Common myeloid progenitor, CD34-positive (primary cell): ENCODE data around the gene OR5D13. TPM values are rescaled to one million over a fixed set of nuclear protein-coding genes. Genes with fewer than 3 reads are reported as not detected.

ENCODE experiments used
- CTCF ChIA-PET: fragments of 350-600 bp; sonication (Branson Sonifier 250); formaldehyde crosslinking; loops from one replicate; lab custom pipeline; 2021; ENCODE audit warnings: antibody characterized with exemption; lab: Charles Lee
- POLR2A ChIA-PET: fragments of 350-600 bp; sonication (Branson Sonifier 250); formaldehyde crosslinking; loops from one replicate; lab custom pipeline; 2021; ENCODE audit warnings: antibody characterized with exemption; lab: Charles Lee
- DNase-seq, 3 donors: peaks; one replicate each; pipeline versions ENCODE4 v3.0.0 to v3.0.0-alpha.2; 2013
- H3K27ac ChIP-seq, 2 experiments: 1 replicate in 1 of 2; 2 replicates in 1 of 2; pipeline ENCODE4 v1.7.0; 2013; ENCODE audit warnings: inconsistent platforms in 2 of 2, low read length in 2 of 2, mild to moderate bottlenecking in 2 of 2, low read depth in 1 of 2, moderate library complexity in 1 of 2; ENCODE audit not compliant: severe bottlenecking in 2 of 2, insufficient read depth in 1 of 2, poor library complexity in 1 of 2
- H3K27me3 ChIP-seq, 5 experiments: replicated peaks in 2 of 5; 1 replicate in 3 of 5; 2 replicates in 2 of 5; pipeline versions ENCODE4 v1.6.1 to v1.7.0; 2013; ENCODE audit warnings: low read length in 4 of 5, mild to moderate bottlenecking in 2 of 5, moderate library complexity in 2 of 5, inconsistent platforms in 1 of 5; ENCODE audit not compliant: insufficient read depth in 5 of 5, control insufficient read depth in 4 of 5
- H3K36me3 ChIP-seq, 4 experiments: 1 replicate in 2 of 4; 2 replicates in 2 of 4; pipeline versions ENCODE4 v1.6.1 to v1.7.0; 2013; ENCODE audit warnings: low read length in 3 of 4, control low read depth in 1 of 4, mild to moderate bottlenecking in 1 of 4; ENCODE audit not compliant: control insufficient read depth in 4 of 4, insufficient read depth in 4 of 4
- H3K4me1 ChIP-seq, 4 experiments: 1 replicate in 3 of 4; 2 replicates in 1 of 4; pipeline versions ENCODE4 v1.6.1 to v1.7.1; 2013; ENCODE audit warnings: low read length in 3 of 4, mild to moderate bottlenecking in 3 of 4, control low read depth in 1 of 4, inconsistent platforms in 1 of 4, moderate library complexity in 1 of 4; ENCODE audit not compliant: control insufficient read depth in 4 of 4, insufficient read depth in 4 of 4; ENCODE audit errors: control extremely low read depth in 1 of 4
- H3K4me3 ChIP-seq, 7 experiments: 1 replicate in 4 of 7; 2 replicates in 3 of 7; pipeline versions ENCODE4 v1.5.1 to v1.7.0; 2013; ENCODE audit warnings: mild to moderate bottlenecking in 7 of 7, low read length in 6 of 7, moderate library complexity in 6 of 7, inconsistent platforms in 2 of 7, low read depth in 2 of 7, control low read depth in 1 of 7; ENCODE audit not compliant: insufficient read depth in 4 of 7, control insufficient read depth in 1 of 7; ENCODE audit errors: extremely low read depth in 1 of 7
- H3K9me3 ChIP-seq, 5 experiments: 1 replicate in 4 of 5; 2 replicates in 1 of 5; pipeline versions ENCODE4 v1.6.1 to v1.7.1; 2013; ENCODE audit warnings: low read length in 4 of 5, mild to moderate bottlenecking in 2 of 5, inconsistent platforms in 1 of 5, low read depth in 1 of 5, moderate library complexity in 1 of 5; ENCODE audit not compliant: control insufficient read depth in 4 of 5, insufficient read depth in 2 of 5; ENCODE audit errors: control extremely low read depth in 1 of 5
- WGBS: methylation state at CpG from one replicate; pipeline ENCODE4 v1.1.5; 2013; ENCODE audit not compliant: insufficient coverage; 5-methylcytosine and 5-hydroxymethylcytosine counted together
- polyA plus RNA-seq: library from polyadenylated mRNA; unstranded; fragments of 120-200 nt; gene quantifications from one replicate; pipeline ENCODE4 v1.2.1, GENCODE V29; 2013

The OR5D13 gene
- not detected for polyA plus RNA-seq

- CTCF ChIA-PET: no interaction called here
Measured at GRCh38 chr11:55773138-55773537, at the start of gene OR5D13. OR5D13 (plus strand) TSS chr11:55773438; CDS start chr11:55773438, 0 bp downstream.

GRCh38 chr11:55726715-55727324 lies 46.4 kb upstream of the OR5D13 start:
- no peaks in the 10 kb centered on the region for H3K9me3 ChIP-seq
- H3K36me3 ChIP-seq: no peaks in the 10 kb centered on the region
- no peaks in the 10 kb centered on the region for H3K4me1 ChIP-seq
- no peak for DNase-seq
- H3K27me3 ChIP-seq: no peaks in the 10 kb centered on the region
- H3K4me3 ChIP-seq: no peak overlapping the region
- WGBS: 21% methylated on average over 5 of the region's 5 CpGs
- CTCF ChIA-PET: no interaction called here
- H3K27ac ChIP-seq: no peak overlapping the region
- POLR2A ChIA-PET: no interaction called here

More at GRCh38 chr11:55773138-55773537, at the start of gene OR5D13:
- Histone ChIP-seq H3K27ac (no peak within 1 kb of the TSS), H3K4me3 (no peak within 1 kb of the TSS), H3K36me3 (no peaks in the 10 kb centered on the region), H3K27me3 (no peaks in the 10 kb centered on the region), H3K4me1 (no peaks in the 10 kb centered on the region), H3K9me3 (no peaks in the 10 kb centered on the region)
- POLR2A ChIA-PET: no interaction called here
- no peak for DNase-seq

- Histone ChIP-seq H3K4me1 (no peaks in the 10 kb centered on the region), H3K36me3 (no peaks in the 10 kb centered on the region), H3K27me3 (no peaks in the 10 kb centered on the region), H3K27ac (no peak overlapping the region), H3K9me3 (peaks cover 0 to 2% (median 0%) of the 10 kb centered on the region in 5 experiments), H3K4me3 (no peak overlapping the region)
- ChIA-PET CTCF (no interaction called here), POLR2A (no interaction called here)
- WGBS: 78% methylated on average over 2 of the region's 3 CpGs
- no peak for DNase-seq
Measured at GRCh38 chr11:55732936-55733335, 40.3 kb upstream of the OR5D13 start.

- Histone ChIP-seq H3K4me3 (no peak overlapping the region), H3K27ac (no peak overlapping the region), H3K9me3 (peaks cover 0 to 3% (median 0%) of the 10 kb centered on the region in 5 experiments), H3K27me3 (no peaks in the 10 kb centered on the region), H3K4me1 (no peaks in the 10 kb centered on the region), H3K36me3 (no peaks in the 10 kb centered on the region)
- WGBS: no CpG with 5 or more reads among the region's 1 CpG
- no peak for DNase-seq
- POLR2A ChIA-PET: no interaction called here
- CTCF ChIA-PET: no interaction called here
Measured at GRCh38 chr11:55791606-55792005, 18.4 kb downstream of the OR5D13 start.

GRCh38 chr11:55793321-55793720 lies 20.1 kb downstream of the OR5D13 start:
- H3K27me3 ChIP-seq: no peaks in the 10 kb centered on the region
- no peak overlapping the region for H3K4me3 ChIP-seq
- ChIA-PET POLR2A (no interaction called here), CTCF (no interaction called here)
- DNase-seq: no peak
- WGBS: 80% methylated on average over 2 of the region's 2 CpGs
- H3K27ac ChIP-seq: no peak overlapping the region
- peaks cover 0 to 3% (median 0%) of the 10 kb centered on the region in 5 experiments for H3K9me3 ChIP-seq
- no peaks in the 10 kb centered on the region for H3K4me1 ChIP-seq
- H3K36me3 ChIP-seq: no peaks in the 10 kb centered on the region

- Histone ChIP-seq H3K36me3 (no peaks in the 10 kb centered on the region), H3K27ac (no peak within 1 kb of the TSS), H3K4me3 (no peak within 1 kb of the TSS), H3K27me3 (no peaks in the 10 kb centered on the region), H3K4me1 (no peaks in the 10 kb centered on the region), H3K9me3 (peaks cover 0 to 2% (median 0%) of the 10 kb centered on the region in 5 experiments)
- no peak for DNase-seq
- ChIA-PET CTCF (no interaction called here), POLR2A (no interaction called here)
Measured at GRCh38 chr11:55795256-55795655, 22.0 kb downstream of the OR5D13 start, which contains the start of gene OR5D14. OR5D14 (plus strand) TSS chr11:55795556; CDS start chr11:55795556, 0 bp downstream.

GRCh38 chr11:55806248-55806647 lies 33.0 kb downstream of the OR5D13 start:
- no peaks in the 10 kb centered on the region for H3K27me3 ChIP-seq
- no CpG with 5 or more reads among the region's 1 CpG for WGBS
- peaks cover 0 to 5% (median 0%) of the 10 kb centered on the region in 5 experiments for H3K9me3 ChIP-seq
- H3K27ac ChIP-seq: no peak overlapping the region
- DNase-seq: no peak
- ChIA-PET CTCF (no interaction called here), POLR2A (no interaction called here)
- H3K4me1 ChIP-seq: no peaks in the 10 kb centered on the region
- no peak overlapping the region for H3K4me3 ChIP-seq
- no peaks in the 10 kb centered on the region for H3K36me3 ChIP-seq
